ENCODE measurements around the gene LRBA.

Gene LRBA

DNA sequence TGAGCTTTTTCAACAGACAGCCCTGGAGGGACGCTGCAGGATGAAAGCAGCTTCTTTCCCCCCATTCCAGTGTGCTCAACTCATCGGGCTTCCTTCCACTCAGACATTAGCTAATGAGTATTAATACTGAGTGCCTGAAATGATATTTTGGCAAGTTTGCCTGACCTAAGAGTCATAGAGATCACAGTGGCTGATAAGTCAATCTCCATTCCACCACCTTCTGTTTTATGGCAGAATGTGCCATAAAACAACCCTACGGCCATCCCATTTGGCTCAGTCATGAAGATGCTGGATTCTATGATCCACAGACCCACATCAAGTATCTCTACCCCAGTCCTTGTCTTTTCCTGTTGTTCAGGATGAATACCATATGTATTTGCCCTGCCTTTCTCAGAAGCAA lies 481.4 kb downstream of the LRBA start:
- no peaks in the 10 kb centered on the region for H3K9me3 ChIP-seq (ENCODE audit: low read length)
- H3K4me3 ChIP-seq (ENCODE audit: low read depth, low read length, poor library complexity, severe bottlenecking), result no peak overlapping the region
- no peaks in the 10 kb centered on the region for H3K4me1 ChIP-seq (ENCODE audit: insufficient read depth, low read length, severe bottlenecking)
- H4K20me1 ChIP-seq (ENCODE audit: insufficient read depth, low read length), result no peaks in the 10 kb centered on the region
- no peak overlapping the region for H3K9ac ChIP-seq (ENCODE audit: low read length)
- no peak overlapping the region for H3K27ac ChIP-seq (ENCODE audit: low read depth, low read length, poor library complexity, severe bottlenecking)
- TF ChIP-seq, protein P1, sequence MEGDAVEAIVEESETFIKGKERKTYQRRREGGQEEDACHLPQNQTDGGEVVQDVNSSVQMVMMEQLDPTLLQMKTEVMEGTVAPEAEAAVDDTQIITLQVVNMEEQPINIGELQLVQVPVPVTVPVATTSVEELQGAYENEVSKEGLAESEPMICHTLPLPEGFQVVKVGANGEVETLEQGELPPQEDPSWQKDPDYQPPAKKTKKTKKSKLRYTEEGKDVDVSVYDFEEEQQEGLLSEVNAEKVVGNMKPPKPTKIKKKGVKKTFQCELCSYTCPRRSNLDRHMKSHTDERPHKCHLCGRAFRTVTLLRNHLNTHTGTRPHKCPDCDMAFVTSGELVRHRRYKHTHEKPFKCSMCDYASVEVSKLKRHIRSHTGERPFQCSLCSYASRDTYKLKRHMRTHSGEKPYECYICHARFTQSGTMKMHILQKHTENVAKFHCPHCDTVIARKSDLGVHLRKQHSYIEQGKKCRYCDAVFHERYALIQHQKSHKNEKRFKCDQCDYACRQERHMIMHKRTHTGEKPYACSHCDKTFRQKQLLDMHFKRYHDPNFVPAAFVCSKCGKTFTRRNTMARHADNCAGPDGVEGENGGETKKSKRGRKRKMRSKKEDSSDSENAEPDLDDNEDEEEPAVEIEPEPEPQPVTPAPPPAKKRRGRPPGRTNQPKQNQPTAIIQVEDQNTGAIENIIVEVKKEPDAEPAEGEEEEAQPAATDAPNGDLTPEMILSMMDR (IDR thresholded peaks at IDR 0.05; ENCODE audit: low read length), result no peak
- no peak for TF ChIP-seq EZH2 (IDR thresholded peaks at IDR 0.05; ENCODE audit: borderline replicate concordance, low read length)
- no peaks in the 10 kb centered on the region for H3F3A ChIP-seq (ENCODE audit: insufficient read depth, low read length)
- no peak overlapping the region for H2AFZ ChIP-seq (ENCODE audit: low read length)
- H3K36me3 ChIP-seq (ENCODE audit: insufficient read depth, low read length), result no peaks in the 10 kb centered on the region
- H3K27me3 ChIP-seq (ENCODE audit: insufficient read depth, low read length), result no peaks in the 10 kb centered on the region
- no peak overlapping the region for H3K4me2 ChIP-seq (ENCODE audit: low read length)
- no peaks in the 10 kb centered on the region for H3K9me2 ChIP-seq (ENCODE audit: low read depth, low read length)
- no peaks in the 10 kb centered on the region for H3K79me2 ChIP-seq (ENCODE audit: insufficient read depth, low read length)

DNA sequence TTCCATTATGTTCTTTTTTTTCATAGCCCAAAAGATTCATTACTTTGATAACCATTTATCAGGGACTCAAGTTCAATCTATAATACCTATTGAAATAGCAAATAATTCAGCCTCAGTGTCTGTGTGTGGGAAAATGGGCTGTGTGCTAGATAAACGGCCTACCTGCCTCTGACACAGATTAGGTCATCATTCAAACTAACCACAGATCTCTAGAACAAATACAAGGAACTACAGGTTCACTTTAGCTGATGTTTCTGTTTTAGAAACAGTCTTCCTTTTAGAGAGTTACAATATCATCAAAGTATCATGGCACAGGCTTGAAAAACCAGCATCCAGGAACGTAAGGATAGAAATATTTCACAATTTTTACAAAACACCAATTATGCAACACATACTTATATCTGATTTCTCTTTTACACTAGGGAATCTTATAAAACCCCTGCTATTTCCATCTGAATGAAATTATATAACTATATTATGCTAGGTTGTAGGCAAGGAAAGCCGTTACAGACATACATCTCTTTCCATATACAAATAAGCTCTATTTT lies 489.7 kb downstream of the LRBA start:
- Histone ChIP-seq H3K4me1 (ENCODE audit: insufficient read depth, low read length, severe bottlenecking) (no peaks in the 10 kb centered on the region), H3K9me2 (ENCODE audit: low read depth, low read length) (no peaks in the 10 kb centered on the region), H3F3A (ENCODE audit: insufficient read depth, low read length) (no peaks in the 10 kb centered on the region), H3K4me2 (ENCODE audit: low read length) (no peak overlapping the region), H4K20me1 (ENCODE audit: insufficient read depth, low read length) (no peaks in the 10 kb centered on the region), H3K27me3 (ENCODE audit: insufficient read depth, low read length) (no peaks in the 10 kb centered on the region), H3K36me3 (ENCODE audit: insufficient read depth, low read length) (no peaks in the 10 kb centered on the region), H3K9ac (ENCODE audit: low read length) (no peak overlapping the region), H2AFZ (ENCODE audit: low read length) (no peak overlapping the region), H3K79me2 (ENCODE audit: insufficient read depth, low read length) (no peaks in the 10 kb centered on the region), H3K9me3 (ENCODE audit: low read length) (no peaks in the 10 kb centered on the region), H3K27ac (ENCODE audit: low read depth, low read length, poor library complexity, severe bottlenecking) (no peak overlapping the region), H3K4me3 (ENCODE audit: low read depth, low read length, poor library complexity, severe bottlenecking) (no peak overlapping the region)
- no peak for TF ChIP-seq EZH2 (IDR thresholded peaks at IDR 0.05; ENCODE audit: borderline replicate concordance, low read length)
- TF ChIP-seq, protein P1 (IDR thresholded peaks at IDR 0.05; ENCODE audit: low read length), result no peak

DNA sequence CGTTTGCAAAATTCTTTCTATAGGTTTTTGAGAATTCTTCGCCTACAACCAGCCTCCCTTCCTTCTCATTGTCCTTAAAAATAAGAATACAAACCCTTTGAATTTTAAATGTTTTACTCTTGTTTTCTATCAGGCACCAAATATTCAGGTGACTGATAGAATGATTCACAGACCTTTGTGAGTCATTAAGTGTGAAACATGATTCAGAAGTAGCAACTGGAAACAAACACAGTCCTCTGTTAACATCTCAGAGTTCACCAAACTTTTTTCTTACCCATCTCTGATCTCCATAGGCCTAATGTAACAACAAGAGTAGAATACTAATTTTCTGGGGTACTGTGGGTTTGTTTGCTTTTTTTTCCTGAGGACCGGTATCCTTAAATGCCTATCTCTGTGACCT lies 496.5 kb downstream of the LRBA start:
- Histone ChIP-seq H3K4me1 (ENCODE audit: insufficient read depth, low read length, severe bottlenecking) (no peaks in the 10 kb centered on the region), H3K9me3 (ENCODE audit: low read length) (no peaks in the 10 kb centered on the region), H3K9ac (ENCODE audit: low read length) (no peak overlapping the region), H2AFZ (ENCODE audit: low read length) (no peak overlapping the region), H3K27ac (ENCODE audit: low read depth, low read length, poor library complexity, severe bottlenecking) (no peak overlapping the region), H3K4me3 (ENCODE audit: low read depth, low read length, poor library complexity, severe bottlenecking) (no peak overlapping the region), H3K27me3 (ENCODE audit: insufficient read depth, low read length) (no peaks in the 10 kb centered on the region), H3K4me2 (ENCODE audit: low read length) (no peak overlapping the region), H3K36me3 (ENCODE audit: insufficient read depth, low read length) (no peaks in the 10 kb centered on the region), H4K20me1 (ENCODE audit: insufficient read depth, low read length) (no peaks in the 10 kb centered on the region), H3K9me2 (ENCODE audit: low read depth, low read length) (no peaks in the 10 kb centered on the region), H3F3A (ENCODE audit: insufficient read depth, low read length) (no peaks in the 10 kb centered on the region), H3K79me2 (ENCODE audit: insufficient read depth, low read length) (no peaks in the 10 kb centered on the region)
- TF ChIP-seq EZH2 (IDR thresholded peaks at IDR 0.05; ENCODE audit: borderline replicate concordance, low read length), result no peak
- TF ChIP-seq, protein P1 (IDR thresholded peaks at IDR 0.05; ENCODE audit: low read length), result no peak

Data from OCI-LY1 (cell line).